ENCODE results near the gene PFKL. TPM values are rescaled to one million over a fixed set of nuclear protein-coding genes. Genes with fewer than 3 reads are reported as not detected.

PFKL gene
- total and polyA plus RNA-seq, 2 of the 8 experiments (the other 6 are each of a cell fraction or from before 2014, with no cell fraction given) = 80.2 to 82.3 TPM

DNA sequence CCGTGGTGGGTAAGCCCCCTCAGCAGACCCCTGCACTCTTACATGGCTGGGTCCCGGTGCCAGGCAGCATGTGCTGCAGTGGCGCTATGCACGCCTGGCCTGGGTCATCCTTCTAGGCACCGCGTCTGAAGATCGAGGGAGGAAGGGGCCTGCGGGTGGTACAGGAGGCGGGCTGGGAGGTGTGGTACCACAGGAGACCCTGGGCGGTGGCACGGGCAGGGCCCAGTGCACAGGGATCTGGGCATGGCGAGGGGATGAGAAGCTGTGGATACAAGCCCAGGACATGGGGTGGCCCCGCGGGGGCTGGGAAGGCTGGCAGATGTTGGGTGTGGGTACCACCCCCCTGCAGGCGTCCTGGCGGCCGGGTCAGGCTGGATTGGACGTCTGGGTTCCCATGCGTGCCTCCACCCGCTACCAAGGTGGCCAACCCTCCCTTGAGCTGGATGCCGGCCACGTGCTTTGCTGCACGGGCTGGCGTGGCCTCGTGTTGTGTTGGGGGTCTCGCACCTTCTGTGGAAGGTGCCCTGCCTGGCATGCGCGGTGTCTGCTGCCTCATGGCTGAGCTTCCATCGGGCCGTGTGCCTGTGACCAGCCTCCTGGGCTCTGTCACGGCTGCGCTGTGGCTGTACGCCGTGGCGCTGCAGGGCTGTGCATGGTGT is 19.7 kb downstream of the PFKL start:
- H3K27me3 ChIP-seq (replicated peaks in 1 of 4; ENCODE audit: control insufficient read depth in 3 of 4, extremely low read depth in 1 of 4, insufficient read depth in 3 of 4, low read length in 3 of 4) = no peaks in the 10 kb centered on the region
- DNase-seq (ENCODE audit: low read depth in 1 of 2, low spot score in 2 of 2) (no peak), FAIRE-seq (no peak)
- no peak overlapping the region for H2BK15ac ChIP-seq (ENCODE audit: low read length)
- no peak overlapping the region for H4K91ac ChIP-seq (replicated peaks; ENCODE audit: insufficient read length, low read length)
- H2AFZ ChIP-seq (ENCODE audit: low read length) = no peak overlapping the region
- no peak overlapping the region for H3K18ac ChIP-seq (ENCODE audit: extremely low read depth, low read length)
- no peak overlapping the region for H2BK12ac ChIP-seq (ENCODE audit: low read depth, low read length)
- H3K27ac ChIP-seq (ENCODE audit: low read depth, low read length) = no peak overlapping the region
- H3K9ac ChIP-seq (replicated peaks in 1 of 4; ENCODE audit: extremely low read depth in 1 of 4, low read depth in 3 of 4, low read length in 3 of 4) = no peak overlapping the region
- ChIA-PET POLR2A (ENCODE audit: partially characterized antibody) (interaction anchor here (0.7 to 1.8 kb wide), 4 partner anchors 9 to 14 kb away, joined by 3 to 8 read pairs (median 5); no protein-coding TSS in a partner anchor), CTCF (ENCODE audit: partially characterized antibody) (interaction anchor here (0.6 to 1.7 kb wide), 6 partner anchors 9 to 164 kb away, joined by 3 to 6 read pairs (median 4); no protein-coding TSS in a partner anchor)
- H3K4me3 ChIP-seq (ENCODE audit: extremely low read depth in 1 of 4, insufficient read depth in 2 of 4, low read depth in 3 of 4, low read length in 4 of 4) = no peak overlapping the region
- H4K5ac ChIP-seq (ENCODE audit: insufficient read length, low read depth, low read length) = no peak overlapping the region
- H3K23me2 ChIP-seq (ENCODE audit: low read depth, low read length) = no peaks in the 10 kb centered on the region
- H3K4me1 ChIP-seq (replicated peaks in 1 of 4; ENCODE audit: control insufficient read depth in 3 of 4, insufficient read depth in 4 of 4, low read length in 3 of 4) = no peaks in the 10 kb centered on the region
- H4K20me1 ChIP-seq (replicated peaks in 1 of 2; ENCODE audit: control insufficient read depth in 1 of 2, insufficient read depth in 2 of 2, low read length in 2 of 2) = peaks cover 0 to 8% of the 10 kb centered on the region in 2 experiments
- H4K8ac ChIP-seq (ENCODE audit: extremely low read depth, insufficient read depth, low read length) = no peak overlapping the region
- no peak overlapping the region for H2BK20ac ChIP-seq (ENCODE audit: low read length)
- H3K23ac ChIP-seq (ENCODE audit: insufficient read length) = no peak overlapping the region
- H3K79me2 ChIP-seq (ENCODE audit: control insufficient read depth in 1 of 2, insufficient read depth in 2 of 2, low read length in 2 of 2) = no peaks in the 10 kb centered on the region
- no peaks in the 10 kb centered on the region for H3K9me3 ChIP-seq (ENCODE audit: insufficient read depth in 2 of 2, low read depth in 1 of 2, low read length in 1 of 2)
- H3K56ac ChIP-seq (replicated peaks; ENCODE audit: insufficient read length, low read depth, low read length) = no peak overlapping the region
- H3K36me3 ChIP-seq (ENCODE audit: control insufficient read depth in 2 of 4, insufficient read depth in 4 of 4, low read length in 3 of 4) = peaks cover 0 to 33% (median 2%) of the 10 kb centered on the region in 4 experiments; a peak in 4 of 8 replicates
- H2BK5ac ChIP-seq (ENCODE audit: low read depth, low read length) = no peak overlapping the region
- H3K79me1 ChIP-seq (ENCODE audit: low read depth, low read length) = no peaks in the 10 kb centered on the region
- no peak overlapping the region for H2AK5ac ChIP-seq (ENCODE audit: low read depth, low read length)
- no peak overlapping the region for H3K14ac ChIP-seq (ENCODE audit: insufficient read length)
- H3K4ac ChIP-seq (replicated peaks; ENCODE audit: insufficient read length, low read depth, low read length) = no peak overlapping the region
- H2BK120ac ChIP-seq (replicated peaks; ENCODE audit: low read depth, low read length) = no peak overlapping the region
- H3K4me2 ChIP-seq (ENCODE audit: insufficient read depth in 1 of 2, low read depth in 2 of 2, low read length in 2 of 2) = no peak overlapping the region
- WGBS, 2 experiments (ENCODE audit: extremely low coverage in 1 of 2, insufficient coverage in 1 of 2, insufficient read length in 1 of 2, insufficient replicate concordance in 2 of 2, low coverage in 1 of 2, low lambda C conversion rate in 2 of 2, missing lambda C conversion rate in 1 of 2) = 98% methylated on average over 35 of the region's 35 CpGs; no CpG with 5 or more reads in 1 of the 2 experiments
- no peak for TF ChIP-seq EGR1 (IDR thresholded peaks at IDR 0.05; ENCODE audit: borderline replicate concordance, low read depth, low read length)
- no peak for TF ChIP-seq TCF12 (IDR thresholded peaks at IDR 0.05; ENCODE audit: low read depth, low read length)
- TF ChIP-seq ZNF274 (IDR thresholded peaks at IDR 0.05; ENCODE audit: borderline replicate concordance, extremely low read depth, low read length) = no peak
- TF ChIP-seq SIX5 (IDR thresholded peaks at IDR 0.05; ENCODE audit: low read depth, low read length) = no peak
- TF ChIP-seq TAF7 (optimal IDR thresholded peaks at IDR 0.05; ENCODE audit: borderline replicate concordance, low read depth, low read length) = no peak
- TF ChIP-seq GTF2F1 (IDR thresholded peaks at IDR 0.05; ENCODE audit: borderline replicate concordance, low read depth, low read length) = no peak
- no peak for TF ChIP-seq FOSL1 (IDR thresholded peaks at IDR 0.05; ENCODE audit: insufficient read depth, low read depth, low read length)
- no peak for TF ChIP-seq KDM4A (IDR thresholded peaks at IDR 0.05; ENCODE audit: low read depth, low read length, severe bottlenecking)
- TF ChIP-seq SAP30 (IDR thresholded peaks at IDR 0.05; ENCODE audit: insufficient read depth, insufficient replicate concordance, low read length) = no peak
- no peak for TF ChIP-seq JUN (IDR thresholded peaks at IDR 0.05; ENCODE audit: low read depth, low read length)
- TF ChIP-seq BRCA1 (IDR thresholded peaks at IDR 0.05; ENCODE audit: low read depth, low read length) = no peak
- TF ChIP-seq, protein P1, sequence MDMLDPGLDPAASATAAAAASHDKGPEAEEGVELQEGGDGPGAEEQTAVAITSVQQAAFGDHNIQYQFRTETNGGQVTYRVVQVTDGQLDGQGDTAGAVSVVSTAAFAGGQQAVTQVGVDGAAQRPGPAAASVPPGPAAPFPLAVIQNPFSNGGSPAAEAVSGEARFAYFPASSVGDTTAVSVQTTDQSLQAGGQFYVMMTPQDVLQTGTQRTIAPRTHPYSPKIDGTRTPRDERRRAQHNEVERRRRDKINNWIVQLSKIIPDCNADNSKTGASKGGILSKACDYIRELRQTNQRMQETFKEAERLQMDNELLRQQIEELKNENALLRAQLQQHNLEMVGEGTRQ (IDR thresholded peaks at IDR 0.05; ENCODE audit: low read length) = no peak

All from H1 (cell line).